ENCODE results near the gene GLRX.

The GLRX gene

DNA sequence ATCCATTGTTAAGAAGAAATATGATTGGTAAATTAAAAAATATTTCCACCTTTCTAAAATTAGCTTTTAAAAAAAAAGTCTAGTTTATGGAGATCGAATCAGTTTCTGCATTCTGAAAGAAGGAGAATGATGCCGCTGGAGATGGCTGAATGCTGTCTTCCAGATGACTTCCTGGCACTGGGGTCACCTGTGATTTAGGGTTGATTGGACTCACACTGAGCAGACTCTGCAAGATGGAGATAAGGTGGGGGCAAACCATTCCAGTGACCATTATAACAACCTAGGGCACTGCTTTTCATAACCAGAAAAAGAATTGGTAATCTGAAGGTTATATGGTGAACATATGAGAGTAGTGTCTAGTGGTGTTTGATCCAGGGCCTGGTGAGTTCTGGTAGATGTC lies 50.6 kb downstream of the GLRX start:
- ChIA-PET POLR2A (no interaction called here), CTCF (interaction anchor here (0.8 to 3.6 kb wide), 3 partner anchors 9 to 75 kb away, joined by 3 to 19 read pairs (median 4); no protein-coding TSS in a partner anchor)
- no peak for DNase-seq (ENCODE audit: extremely low spot score)
- TF ChIP-seq, protein P1, sequence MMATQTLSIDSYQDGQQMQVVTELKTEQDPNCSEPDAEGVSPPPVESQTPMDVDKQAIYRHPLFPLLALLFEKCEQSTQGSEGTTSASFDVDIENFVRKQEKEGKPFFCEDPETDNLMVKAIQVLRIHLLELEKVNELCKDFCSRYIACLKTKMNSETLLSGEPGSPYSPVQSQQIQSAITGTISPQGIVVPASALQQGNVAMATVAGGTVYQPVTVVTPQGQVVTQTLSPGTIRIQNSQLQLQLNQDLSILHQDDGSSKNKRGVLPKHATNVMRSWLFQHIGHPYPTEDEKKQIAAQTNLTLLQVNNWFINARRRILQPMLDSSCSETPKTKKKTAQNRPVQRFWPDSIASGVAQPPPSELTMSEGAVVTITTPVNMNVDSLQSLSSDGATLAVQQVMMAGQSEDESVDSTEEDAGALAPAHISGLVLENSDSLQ (IDR thresholded peaks at IDR 0.05) = no peak
- TF ChIP-seq FOXM1 (IDR thresholded peaks at IDR 0.05; ENCODE audit: borderline replicate concordance) (no peak), SUZ12 (IDR thresholded peaks at IDR 0.05) (no peak), ARNT (IDR thresholded peaks at IDR 0.05) (no peak), ELF4 (IDR thresholded peaks at IDR 0.05) (no peak), NFRKB (IDR thresholded peaks at IDR 0.05) (no peak), TARDBP (IDR thresholded peaks at IDR 0.05) (no peak), ZNF384 (IDR thresholded peaks at IDR 0.05) (no peak), SP1 (IDR thresholded peaks at IDR 0.05) (no peak), FOXA1 (IDR thresholded peaks at IDR 0.05) (no peak), BHLHE40 (IDR thresholded peaks at IDR 0.05; ENCODE audit: borderline replicate concordance) (no peak), HDGF (IDR thresholded peaks at IDR 0.05; ENCODE audit: borderline replicate concordance) (no peak), CTBP1 (IDR thresholded peaks at IDR 0.05; ENCODE audit: borderline replicate concordance) (no peak), FOXK2 (IDR thresholded peaks at IDR 0.05) (no peak)

DNA sequence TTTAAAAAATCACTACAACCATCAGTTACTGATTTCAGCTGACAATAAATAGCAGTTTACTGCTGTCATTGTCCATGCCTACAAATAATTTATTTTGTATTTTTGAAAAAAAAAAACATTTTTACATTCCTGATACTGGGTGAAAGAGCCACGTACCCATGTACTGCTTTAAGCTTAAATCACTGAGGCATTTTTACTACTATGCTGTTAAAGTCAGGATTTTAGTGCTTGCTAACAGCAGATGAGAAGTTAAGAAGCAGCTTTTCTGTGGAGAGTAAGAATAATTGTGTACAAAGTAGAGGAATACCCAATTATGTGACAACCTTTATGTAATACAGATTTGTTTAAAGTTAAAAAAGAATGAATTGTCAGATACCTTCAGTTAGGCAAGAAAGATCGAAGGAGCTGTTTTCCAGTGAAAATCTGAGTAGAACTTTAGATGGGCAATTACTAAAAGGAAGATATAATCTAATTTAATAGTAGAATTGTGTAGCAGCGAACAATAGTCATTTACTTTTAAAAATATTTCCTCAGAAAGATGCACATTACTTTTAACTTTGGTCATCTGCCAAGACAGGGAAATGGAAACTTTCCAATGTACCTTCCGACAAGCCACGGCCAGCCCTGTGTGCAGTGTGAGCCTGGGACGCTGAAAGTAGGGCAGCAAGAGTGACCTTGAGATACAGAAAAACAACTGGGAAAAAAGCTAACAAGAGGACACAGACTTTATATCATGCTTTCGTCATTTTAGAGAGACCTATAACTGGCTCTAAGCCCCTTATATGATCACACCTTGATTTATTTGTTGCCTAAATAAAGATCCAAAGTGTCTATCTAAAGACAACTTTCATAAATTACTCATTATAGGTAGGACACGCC lies 51.5 kb downstream of the GLRX start:
- TF ChIP-seq SUZ12 (IDR thresholded peaks at IDR 0.05) (no peak), FOXA1 (IDR thresholded peaks at IDR 0.05) (no peak), CTBP1 (IDR thresholded peaks at IDR 0.05; ENCODE audit: borderline replicate concordance) (no peak), SP1 (IDR thresholded peaks at IDR 0.05) (no peak), ELF4 (IDR thresholded peaks at IDR 0.05) (no peak), TARDBP (IDR thresholded peaks at IDR 0.05) (no peak), HDGF (IDR thresholded peaks at IDR 0.05; ENCODE audit: borderline replicate concordance) (no peak), FOXK2 (IDR thresholded peaks at IDR 0.05) (no peak), ARNT (IDR thresholded peaks at IDR 0.05) (no peak), FOXM1 (IDR thresholded peaks at IDR 0.05; ENCODE audit: borderline replicate concordance) (no peak)
- TF ChIP-seq, protein P1 (IDR thresholded peaks at IDR 0.05) = no peak
- POLR2A ChIA-PET = interaction anchor here (1.4 kb wide), 1 partner anchor 124 kb away, joined by 5 read pairs; the partner anchor contains the start of gene RFESD
- no peak for DNase-seq (ENCODE audit: extremely low spot score)
- CTCF ChIA-PET = interaction anchor here (0.8 to 3.6 kb wide), 3 partner anchors 9 to 76 kb away, joined by 3 to 19 read pairs (median 4); no protein-coding TSS in a partner anchor

DNA sequence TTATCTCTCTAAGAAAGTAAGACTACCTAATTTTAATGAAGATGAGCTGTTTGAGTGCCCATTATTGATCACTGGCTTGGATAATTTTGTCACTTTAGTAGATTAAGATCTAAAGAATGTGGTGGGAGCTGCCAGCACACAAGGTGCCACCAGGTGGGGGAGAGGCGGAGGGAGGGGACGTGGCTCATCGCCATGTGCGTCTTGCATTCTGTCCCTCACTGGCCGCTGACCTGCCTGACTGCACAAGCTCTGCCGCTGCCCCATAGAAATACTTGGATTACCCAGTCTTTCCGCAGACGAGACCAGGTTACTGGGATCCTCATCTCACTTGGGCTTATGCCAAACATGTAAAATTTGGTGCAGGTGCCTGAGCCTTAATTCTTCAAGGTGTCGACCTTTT lies 53.8 kb downstream of the GLRX start:
- ChIA-PET POLR2A (interaction anchor here (1.2 kb wide), 1 partner anchor 122 kb away, joined by 3 read pairs; the partner anchor contains the start of gene RFESD), CTCF (interaction anchor here (0.6 to 3.6 kb wide), 2 partner anchors 13 to 124 kb away, joined by 3 to 19 read pairs; no protein-coding TSS in a partner anchor)
- TF ChIP-seq BHLHE40 (IDR thresholded peaks at IDR 0.05; ENCODE audit: borderline replicate concordance) (no peak), SUZ12 (IDR thresholded peaks at IDR 0.05) (no peak), NFRKB (IDR thresholded peaks at IDR 0.05) (no peak), FOXK2 (IDR thresholded peaks at IDR 0.05) (no peak), ARNT (IDR thresholded peaks at IDR 0.05) (no peak), ZNF384 (IDR thresholded peaks at IDR 0.05) (no peak)
- TF ChIP-seq, protein P1 (IDR thresholded peaks at IDR 0.05) = no peak
- DNase-seq (ENCODE audit: extremely low spot score) = no peak

DNA sequence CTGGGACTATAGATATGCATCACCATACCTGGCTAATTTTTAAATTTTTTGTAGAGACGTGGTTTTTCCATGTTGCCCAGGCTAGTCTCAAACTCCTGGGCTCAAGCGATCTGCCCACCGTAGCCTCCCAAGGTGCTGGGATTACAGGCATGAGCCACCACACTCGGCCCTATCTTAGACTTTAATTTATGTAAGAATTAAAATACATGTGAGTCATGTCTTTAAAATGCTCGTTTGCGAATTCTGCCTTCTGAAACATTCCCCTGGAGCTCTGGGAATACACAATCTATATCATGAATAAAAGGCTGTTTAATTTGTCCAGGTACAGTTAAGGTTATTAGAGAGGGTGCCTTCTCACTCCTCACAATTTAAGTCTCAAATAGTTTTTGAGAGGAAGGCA lies 58.6 kb downstream of the GLRX start:
- ChIA-PET POLR2A (no interaction called here), CTCF (interaction anchor here (1.4 kb wide), 1 partner anchor 17 kb away, joined by 5 read pairs; no protein-coding TSS in a partner anchor)
- TF ChIP-seq ZNF384 (IDR thresholded peaks at IDR 0.05) (no peak), ARNT (IDR thresholded peaks at IDR 0.05) (no peak), SUZ12 (IDR thresholded peaks at IDR 0.05) (no peak), CTBP1 (IDR thresholded peaks at IDR 0.05; ENCODE audit: borderline replicate concordance) (no peak), HDGF (IDR thresholded peaks at IDR 0.05; ENCODE audit: borderline replicate concordance) (no peak), TARDBP (IDR thresholded peaks at IDR 0.05) (no peak), ELF4 (IDR thresholded peaks at IDR 0.05) (no peak), FOXK2 (IDR thresholded peaks at IDR 0.05) (no peak), FOXA1 (IDR thresholded peaks at IDR 0.05) (no peak), SP1 (IDR thresholded peaks at IDR 0.05) (no peak)
- DNase-seq (ENCODE audit: extremely low spot score) = no peak
